ENCODE measurements around the gene JADE2.

DNA sequence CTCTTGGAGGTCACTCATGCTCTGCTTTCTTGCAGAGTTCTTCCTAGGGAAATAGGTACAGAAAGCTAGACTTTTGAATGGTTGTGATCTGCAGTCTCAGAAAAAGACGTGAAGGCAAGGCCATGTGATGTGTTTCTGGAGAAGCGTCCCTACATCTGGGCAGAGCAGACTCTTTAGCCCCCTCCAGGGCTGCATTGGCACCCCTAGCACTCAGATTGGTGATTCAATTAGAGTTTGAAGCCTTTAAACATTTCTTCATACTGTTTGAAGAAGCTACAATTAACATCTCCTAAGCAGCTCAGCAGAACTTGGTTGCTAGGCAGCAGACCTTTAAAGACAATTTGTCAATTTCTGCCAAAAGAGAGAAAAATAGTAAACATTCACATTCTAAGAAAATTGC lies 21.6 kb downstream of the JADE2 start:
- TF ChIP-seq CTCF (IDR thresholded peaks at IDR 0.05) = no peak
- no peak for TF ChIP-seq POLR2A (IDR thresholded peaks at IDR 0.05)

Measured in right lobe of liver (tissue), 4 donors.